HG03432 (cell line): ENCODE data around the gene ANXA5.
"Not testable (repeated sequence)": the region's sequence is repeated elsewhere in the genome, so short reads cannot be mapped to it uniquely, and the experiment has no call there.

Experiments
- ATAC-seq: cut with Tn5 transposase; IDR thresholded peaks from one replicate; pipeline ENCODE4 v1.9.1; 2021; ENCODE audit warnings: mild to moderate bottlenecking, moderate library complexity; ENCODE audit not compliant: unreplicated experiment

ANXA5 gene

DNA sequence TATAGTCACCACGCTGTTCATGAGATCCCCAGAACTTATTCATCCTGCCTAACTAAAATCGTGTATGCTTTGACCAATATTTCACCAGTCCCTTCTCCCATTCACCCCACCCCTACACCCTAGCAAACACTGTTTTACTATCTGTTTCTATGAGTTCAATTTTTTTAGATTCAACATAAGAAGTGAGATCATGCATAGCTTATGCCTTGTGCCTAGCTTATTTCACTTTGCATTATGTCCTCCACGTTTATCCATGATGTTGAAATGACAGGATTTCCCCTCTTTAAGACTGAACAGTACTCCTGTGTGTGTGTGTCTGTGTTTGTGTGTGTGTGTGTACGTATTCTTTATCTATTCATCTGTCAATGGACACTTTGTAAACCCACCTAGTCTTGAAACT, 16.8 kb downstream of the ANXA5 start:
- ATAC-seq, result no peak

DNA sequence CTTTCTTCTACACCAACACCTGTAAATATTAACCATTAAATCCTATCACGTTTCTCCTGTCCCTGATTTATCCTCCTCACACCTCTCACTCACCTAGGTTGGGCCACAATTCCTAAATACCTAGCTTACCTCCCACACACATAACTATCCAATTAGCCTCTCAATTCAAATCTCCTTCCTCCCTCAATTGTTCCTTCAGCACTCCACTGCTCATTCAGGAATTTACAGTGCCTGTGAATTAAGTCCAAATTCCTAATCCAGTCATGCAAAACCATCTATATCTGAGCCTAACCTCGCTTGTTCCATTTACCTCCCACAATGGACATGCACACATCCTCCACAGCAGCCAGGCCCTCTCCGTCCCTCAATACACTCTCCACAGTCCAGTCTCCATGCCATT, 17.5 kb downstream of the ANXA5 start:
- ATAC-seq, result no peak

DNA sequence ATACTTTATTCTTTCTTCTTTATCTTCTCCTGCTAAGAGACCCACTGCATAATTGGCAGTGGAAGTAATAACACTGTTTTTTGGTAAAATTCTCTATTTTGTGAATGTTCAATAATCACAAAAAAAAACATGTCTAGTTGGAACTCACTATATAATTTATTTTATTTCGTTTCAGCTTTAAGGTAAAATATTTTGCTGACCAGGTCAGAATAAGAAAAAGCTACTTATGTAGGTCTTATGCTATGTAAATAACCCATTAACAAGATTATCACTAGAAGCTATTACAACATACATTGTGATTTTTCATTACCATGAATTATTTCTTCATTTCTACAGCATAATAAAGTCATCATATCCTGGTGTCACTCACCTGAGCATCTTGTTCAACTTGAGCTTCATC, 19.3 kb downstream of the ANXA5 start:
- ATAC-seq, result no peak

DNA sequence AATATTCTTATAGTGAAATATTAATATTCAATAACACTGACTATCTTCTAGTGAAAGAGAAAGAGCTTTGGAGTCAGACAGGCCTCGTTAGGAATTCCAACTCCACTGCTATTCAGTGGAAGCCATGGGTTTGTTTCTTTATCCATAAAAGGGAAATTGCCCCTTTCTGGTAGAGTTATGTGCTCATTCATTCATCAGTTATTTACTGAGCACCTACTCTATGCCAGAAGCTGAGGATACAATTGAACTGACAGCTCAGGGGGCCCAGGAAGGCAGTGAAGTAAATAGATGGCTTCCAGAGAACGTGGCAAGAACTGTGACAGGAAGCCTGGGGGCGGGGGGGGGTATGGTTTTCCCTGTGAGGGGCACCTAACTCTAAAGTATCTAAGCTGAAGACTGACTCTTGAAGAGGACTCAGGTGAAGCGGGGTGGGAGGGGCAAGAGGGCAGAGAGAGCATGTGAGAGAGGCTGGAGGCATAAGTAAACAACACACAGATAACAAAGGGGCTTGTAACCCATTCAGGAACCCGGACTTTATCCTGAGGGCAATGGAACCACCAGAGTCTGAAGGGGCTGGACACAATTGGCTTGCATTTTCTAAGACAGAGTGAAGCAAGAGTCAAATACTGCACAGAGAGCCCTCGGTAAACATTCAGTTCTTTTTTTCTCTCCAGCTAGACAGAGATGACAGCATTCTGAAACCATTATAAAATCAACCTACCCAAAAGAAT, 20.3 kb downstream of the ANXA5 start:
- ATAC-seq, result no peak

DNA sequence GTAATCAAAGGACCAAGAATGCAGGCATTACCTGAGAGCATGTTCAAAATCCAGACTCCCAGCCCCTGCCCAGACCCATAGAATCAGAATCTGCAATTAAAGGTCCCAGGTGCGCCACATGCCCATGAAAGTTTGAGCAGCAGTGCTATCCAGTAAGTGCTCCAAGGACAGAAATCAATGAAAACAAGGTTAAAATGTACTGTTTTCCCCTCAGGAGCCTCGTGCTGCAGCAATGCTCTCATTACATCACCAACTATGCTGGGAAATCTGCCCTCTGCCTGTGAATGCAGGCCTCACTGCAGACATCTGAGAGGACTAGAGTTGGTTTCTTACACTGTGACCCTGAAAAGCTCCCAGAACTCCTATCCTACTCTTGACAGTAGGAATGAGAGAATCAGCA, 21.1 kb downstream of the ANXA5 start:
- ATAC-seq, result no peak

DNA sequence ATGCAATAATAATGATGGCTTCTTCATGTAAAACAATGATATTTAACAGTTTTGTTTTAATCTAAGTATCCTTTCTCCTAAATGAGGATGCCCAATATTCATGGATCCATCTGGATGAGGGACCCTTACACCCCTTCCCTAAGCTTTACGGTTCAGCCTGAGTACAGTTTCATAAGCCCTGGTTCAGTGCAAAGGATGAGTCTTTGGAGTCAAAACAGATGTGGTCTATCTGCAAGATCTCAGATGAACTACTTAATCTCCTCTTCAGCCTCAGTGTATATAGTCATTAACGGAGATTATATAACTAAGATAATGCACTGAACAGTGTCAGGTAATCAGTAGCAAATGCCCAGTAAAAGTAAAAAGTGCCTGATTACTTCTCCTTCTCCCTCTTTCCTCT, 22.1 kb downstream of the ANXA5 start:
- no peak for ATAC-seq

DNA sequence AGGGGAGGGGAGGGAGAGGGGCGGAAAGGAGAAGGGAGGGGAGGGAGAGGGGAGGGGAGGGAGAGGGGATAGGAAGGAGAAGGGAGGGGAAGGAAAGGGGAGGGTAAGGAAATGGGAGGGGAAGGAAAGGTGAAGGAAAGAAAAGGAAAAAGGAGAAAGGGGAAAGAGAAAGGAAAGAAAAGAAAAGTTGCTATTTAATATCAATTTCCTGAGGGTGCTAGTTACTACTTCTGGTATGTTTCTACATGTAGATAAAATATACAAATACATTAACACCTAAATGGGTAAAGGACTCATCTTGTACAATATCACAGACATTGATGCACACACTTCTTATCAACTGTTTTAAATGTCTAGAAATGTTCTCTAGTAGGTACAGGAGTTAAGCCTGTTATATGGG, 22.6 kb downstream of the ANXA5 start:
- ATAC-seq, result no peak

DNA sequence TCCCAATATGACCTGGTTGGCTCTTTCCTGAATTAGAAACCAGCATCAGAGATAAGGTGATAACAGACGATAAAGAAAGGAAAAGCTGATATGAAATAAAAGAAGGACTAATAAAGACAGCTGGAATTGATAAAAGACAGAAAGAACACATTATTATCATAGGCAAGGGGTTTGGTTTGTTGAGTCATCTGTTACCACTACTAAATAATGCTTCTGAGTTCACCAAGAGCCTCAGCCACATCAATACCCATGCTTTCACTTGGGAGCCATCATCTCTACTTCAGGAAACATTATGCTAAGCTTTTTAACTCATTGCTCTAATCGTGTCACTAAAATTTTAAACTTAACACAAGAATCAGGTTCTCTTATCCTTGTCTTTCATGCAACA, 27.6 kb downstream of the ANXA5 start:
- no peak for ATAC-seq

DNA sequence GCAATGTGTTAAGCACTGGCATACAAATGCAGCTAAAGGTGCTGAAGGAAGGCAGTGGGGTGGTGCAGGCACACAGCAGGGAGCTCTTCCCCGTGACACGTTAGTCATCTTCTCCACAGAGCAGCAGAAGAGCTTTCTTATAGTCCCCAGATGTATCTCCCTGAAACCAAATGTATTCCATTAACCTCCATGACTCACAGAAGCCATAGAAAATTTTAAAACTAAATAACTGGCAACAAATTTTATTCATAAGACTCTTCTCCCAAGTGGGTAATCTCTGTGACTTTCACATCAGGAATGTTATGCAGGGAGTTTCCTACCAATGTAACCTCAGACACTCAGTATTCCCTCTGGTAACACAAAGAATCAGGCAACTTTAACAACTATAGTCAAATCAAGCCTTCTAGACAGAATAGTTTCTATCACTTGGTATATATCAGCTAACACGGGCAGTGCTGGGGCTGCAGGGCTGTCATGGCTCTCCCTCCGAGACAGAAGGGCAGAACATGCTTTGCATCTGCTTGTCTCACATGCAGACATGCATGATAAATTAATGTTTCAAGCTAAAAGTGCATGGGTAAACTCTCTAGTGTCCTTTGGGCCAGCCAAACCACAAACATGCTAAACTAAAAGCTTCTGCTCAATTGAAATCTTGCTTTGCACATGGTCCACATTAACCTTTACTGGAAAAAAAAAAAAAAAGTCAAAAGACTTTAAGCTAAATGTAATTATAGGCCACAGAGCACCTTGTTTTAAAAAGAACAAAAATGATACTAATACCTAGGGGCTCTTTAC, 28.2 kb downstream of the ANXA5 start:
- ATAC-seq, result no peak

DNA sequence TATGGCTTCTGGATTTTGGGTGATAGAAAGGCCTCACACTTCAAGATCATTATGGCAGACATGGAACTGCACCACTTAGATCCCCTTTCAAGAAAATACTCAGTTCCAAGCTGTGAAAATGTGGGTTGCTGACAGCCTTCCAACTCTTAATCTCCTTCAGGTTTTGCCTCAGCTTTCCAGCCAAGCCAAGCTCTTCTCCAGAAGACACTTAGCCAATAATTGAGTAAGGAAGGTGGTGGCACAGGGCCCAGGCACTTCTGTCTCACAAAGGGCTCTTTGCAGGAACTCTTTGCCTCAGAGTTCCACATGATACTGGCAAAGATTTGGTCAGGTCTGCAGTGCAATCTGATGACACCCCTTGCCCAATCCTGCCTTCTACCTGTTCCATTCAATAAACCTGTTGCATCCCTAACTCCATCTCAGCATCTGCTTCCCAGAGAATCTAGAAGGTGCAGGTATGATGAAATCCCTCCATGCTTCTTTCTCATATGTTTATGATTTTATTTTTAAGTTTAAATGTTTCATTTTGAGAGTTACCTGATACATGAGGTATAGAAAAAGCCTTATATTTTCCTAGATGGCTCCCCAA, 30.6 kb downstream of the ANXA5 start:
- no peak for ATAC-seq

DNA sequence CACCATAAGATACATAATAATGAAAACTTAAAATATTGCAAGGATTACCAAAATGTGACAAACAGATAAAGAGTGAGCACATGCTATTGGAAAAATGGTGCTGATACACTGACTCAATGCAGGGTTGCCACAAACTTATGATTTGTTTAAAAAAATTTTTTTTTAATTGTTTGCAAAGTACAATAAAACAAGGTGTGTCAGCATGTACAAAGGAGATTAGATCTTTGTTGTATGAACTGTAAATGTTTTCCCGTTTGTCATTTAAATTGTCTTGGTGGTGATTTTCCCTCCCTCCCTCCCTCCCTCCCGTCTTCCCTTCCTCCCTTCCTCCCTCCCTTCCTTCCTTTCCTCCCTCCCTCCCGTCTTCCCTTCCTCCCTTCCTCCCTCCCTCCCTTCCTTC, 31.4 kb downstream of the ANXA5 start:
- no peak for ATAC-seq

DNA sequence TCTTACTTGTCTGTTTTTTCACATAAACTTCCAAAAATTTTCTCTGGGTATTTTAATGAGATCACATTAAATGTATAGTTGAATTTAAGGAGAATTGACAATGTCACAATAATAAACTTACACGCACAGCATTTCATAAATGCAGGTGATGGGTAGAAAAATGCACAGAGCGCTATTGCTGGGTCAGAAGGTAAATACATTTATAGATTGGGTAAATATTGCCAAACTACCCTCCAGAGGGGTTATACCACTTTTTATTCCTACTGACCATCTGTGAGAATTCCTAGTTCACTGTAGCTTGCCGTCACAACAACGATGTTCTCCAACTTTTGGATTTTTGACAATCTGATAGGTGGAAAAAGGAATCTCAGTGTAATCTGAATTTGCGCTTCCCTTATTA, 34.6 kb downstream of the ANXA5 start:
- ATAC-seq, result no peak

DNA sequence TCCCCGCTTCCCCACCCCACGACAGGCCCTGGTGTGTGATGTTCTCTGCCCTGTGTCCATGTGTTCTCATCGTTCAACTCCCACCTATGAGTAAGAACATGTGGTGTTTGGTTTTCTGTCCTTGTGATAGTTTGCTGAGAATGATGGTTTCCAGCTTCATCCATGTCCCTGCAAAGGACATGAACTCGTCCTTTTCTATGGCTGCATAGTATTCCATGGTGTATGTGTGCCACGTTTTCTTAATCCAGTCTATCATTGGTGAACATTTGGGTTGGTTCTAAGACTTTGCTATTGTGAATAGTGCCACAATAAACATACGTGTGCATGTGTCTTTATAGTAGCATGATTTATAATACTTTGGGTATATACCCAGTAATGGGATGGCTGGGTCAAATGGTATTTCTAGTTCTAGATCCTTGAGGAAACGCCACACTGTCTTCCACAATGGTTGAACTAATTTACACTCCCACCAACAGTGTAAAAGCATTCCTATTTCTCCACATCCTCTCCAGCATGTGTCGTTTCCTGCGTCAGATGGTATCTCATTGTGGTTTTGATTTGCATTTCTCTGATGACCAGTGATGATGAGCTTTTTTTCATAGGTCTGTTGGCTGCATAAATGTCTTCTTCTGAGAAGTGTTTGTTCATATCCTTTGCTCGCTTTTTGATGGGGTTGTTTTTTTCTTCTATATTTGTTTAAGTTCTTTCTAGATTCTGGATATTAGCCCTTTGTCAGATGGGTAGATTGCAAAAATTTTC, 36.4 kb downstream of the ANXA5 start:
- not testable (repeated sequence) for ATAC-seq

DNA sequence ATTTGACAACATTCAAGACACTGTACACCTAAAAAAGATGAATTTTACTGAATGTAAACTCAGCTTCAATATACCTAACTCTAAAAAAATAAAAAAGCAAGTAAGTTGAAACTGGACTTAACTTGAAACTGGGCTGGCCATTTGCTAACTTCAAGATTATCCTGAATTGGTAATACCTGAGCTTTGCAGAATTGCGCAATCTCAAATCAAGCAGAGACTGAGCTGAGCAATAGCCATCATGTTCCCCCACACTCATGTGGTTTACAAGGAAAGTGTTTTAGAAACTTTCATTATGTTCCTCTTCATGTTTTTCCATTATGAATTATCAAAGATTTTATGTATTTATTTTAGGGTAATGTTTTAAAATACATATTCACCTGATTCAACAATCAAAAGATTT, 38.7 kb downstream of the ANXA5 start:
- ATAC-seq, result no peak

DNA sequence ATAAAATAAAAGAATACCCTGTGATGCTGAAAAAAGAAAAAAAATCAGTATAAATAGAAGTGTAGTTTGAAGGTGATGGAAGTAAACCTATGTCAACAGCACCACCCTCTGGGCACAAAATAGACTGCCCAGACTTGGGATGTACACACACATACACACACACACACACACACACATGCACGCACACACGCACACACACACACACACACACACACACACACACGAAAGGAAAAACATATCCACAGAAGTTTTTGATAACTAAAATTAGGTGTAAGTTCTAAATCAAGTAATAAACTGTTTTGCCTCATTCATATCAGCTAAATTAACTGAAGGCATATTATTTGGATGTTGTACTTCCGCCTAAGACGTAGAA, 40.5 kb downstream of the ANXA5 start:
- peak; percentile 53 for ATAC-seq

DNA sequence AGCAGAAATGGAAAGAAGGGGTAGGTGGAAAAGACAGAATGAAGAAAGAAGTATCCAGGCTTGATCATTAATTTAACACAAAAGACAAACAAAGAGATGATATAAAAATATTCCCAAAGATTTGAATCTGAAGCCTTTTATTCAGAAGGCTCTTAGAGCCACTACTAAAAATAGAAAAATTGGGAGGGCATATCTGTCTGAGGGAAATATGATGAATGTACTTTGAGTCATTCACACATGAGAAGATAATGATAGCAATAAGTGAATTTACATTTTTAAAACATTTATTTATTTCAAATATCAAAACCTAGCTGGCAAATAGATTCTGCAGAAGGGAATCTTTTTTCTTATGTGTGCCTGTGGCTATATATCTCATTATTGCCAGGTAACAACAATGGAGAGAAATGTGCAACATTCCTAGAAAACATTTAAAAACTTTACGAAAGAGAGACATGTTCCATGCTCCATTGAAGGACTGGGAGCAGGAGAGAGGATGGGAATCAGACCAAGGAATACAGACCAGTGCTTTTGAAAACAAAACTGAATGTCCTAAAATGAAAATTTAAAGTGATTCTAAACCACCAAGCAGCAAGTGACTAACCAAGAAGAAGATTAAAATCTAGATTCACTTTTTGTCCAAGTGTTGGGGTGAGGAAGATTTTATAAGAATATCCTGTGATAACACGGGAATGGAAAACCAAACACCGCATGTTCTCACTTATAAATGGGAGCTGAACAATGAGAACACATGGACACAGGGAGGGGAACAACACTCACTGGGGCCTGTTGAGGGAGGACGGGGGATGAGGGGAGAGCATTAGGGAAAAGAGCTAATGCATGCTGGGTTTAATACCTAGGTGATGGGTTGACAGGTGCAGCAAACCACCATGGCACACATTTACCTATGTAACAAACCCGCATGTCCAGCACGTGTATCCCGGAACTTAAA, 41.2 kb downstream of the ANXA5 start:
- no peak for ATAC-seq

DNA sequence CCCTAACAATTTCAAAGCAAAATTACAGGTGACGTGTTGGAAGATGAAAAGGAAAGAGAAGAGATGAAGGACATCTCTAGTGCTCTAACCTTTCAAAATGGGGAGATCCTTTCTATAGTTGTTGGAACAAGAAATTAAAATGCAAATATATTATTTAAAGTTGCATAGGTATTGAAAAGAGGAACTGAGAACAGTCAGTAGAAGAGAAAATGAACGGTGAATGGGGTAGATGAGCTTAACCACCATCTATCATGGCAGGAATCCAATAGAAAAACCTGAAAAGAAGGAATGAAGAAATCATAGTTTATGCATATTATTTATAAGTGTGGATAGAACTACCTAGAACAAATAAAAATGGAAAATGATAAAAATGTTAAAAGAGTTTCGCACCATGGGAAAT, 42.0 kb downstream of the ANXA5 start:
- ATAC-seq, result peak; percentile 88

DNA sequence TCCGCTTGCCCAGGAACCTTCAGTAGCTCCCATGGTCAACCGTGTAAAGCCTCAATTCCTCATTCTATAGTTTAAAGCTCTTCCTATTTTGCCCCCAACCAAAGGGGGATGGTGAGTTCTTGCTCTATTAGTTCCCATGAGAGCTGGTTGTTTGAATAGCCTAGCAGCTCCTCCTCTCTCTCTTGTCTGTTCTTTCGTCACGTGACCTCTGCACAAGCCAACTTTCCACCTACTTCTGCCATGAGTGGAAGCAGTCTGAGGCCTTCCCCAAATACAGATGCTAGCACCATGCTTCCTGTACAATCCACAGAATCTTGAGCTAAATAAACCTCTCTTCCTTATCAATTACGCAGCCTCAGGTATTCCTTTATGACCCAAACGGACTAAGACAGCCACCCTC, 42.8 kb downstream of the ANXA5 start:
- ATAC-seq, result no peak

DNA sequence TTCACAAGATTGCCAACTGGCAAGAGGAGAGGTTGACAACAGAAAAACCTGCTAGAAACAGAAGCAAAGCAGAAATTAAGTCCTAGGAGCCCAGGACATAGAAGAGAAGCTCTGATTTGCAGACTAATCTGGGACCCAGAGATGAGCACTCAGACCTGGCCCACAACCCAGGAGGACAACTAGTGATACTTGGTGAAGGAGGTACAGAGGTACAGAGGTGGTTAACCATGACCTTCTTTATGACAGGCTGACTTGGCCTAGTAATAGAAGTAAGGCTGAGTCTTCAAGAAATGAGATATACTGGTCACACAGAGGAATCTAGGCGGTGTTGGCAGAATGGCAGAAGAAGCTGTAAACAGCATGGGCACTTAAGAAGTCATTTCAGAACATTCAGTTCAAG, 43.6 kb downstream of the ANXA5 start:
- ATAC-seq, result no peak

DNA sequence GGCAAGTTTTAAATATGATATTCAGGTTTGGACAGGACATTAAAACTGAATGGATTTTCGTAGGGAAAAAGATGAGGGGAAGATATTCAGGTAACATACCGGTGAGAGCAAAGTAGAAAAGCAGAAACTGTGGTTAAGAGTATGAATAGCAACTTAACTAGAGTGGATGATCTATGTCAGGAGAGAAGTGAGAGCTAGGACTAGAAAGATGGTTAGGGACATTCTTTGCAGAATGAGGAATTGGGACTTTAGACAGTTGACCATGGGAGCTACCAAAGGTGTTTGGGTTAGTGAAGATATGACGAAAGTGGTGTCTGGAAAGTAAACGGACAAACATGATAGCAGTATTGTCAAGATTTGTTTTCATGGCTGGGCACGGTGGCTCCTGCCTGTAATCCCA, 45.2 kb downstream of the ANXA5 start:
- no peak for ATAC-seq
